Progenitor cell of endocrine pancreas (in vitro differentiated cells): ENCODE measurements around the gene UGT1A3. TPM values are rescaled to one million over a fixed set of nuclear protein-coding genes. Genes with fewer than 3 reads are reported as not detected.

ENCODE experiments used
- DNase-seq: peaks from one replicate; pipeline ENCODE4 v3.0.0; 2021; ENCODE audit warnings: low spot score; ENCODE audit not compliant: unreplicated experiment
- H3K27ac Mint-ChIP-seq: 2 replicates; pipeline ENCODE4 v1.8.0; 2021; ENCODE audit warnings: mild to moderate bottlenecking, moderate library complexity, mixed read lengths
- H3K27me3 Mint-ChIP-seq: 2 replicates; pipeline ENCODE4 v1.8.0; 2021; ENCODE audit warnings: mixed read lengths
- H3K36me3 Mint-ChIP-seq: 2 replicates; pipeline ENCODE4 v1.8.0; 2022; ENCODE audit warnings: mixed read lengths; ENCODE audit not compliant: insufficient read depth
- H3K4me1 Mint-ChIP-seq: 2 replicates; pipeline ENCODE4 v1.8.0; 2021; ENCODE audit warnings: low read depth, mixed read lengths
- H3K4me3 Mint-ChIP-seq: 2 replicates; pipeline ENCODE4 v1.8.0; 2021; ENCODE audit warnings: low read depth, mild to moderate bottlenecking, moderate library complexity, mixed read lengths
- H3K9me3 Mint-ChIP-seq: 2 replicates; pipeline ENCODE4 v1.8.0; 2021; ENCODE audit warnings: low read depth, mixed read lengths
- CTCF ChIP-seq: fragments of 200-600 bp; sonication (generic); IDR thresholded peaks from one replicate; pipeline ENCODE4 v1.5.0; 2021; ENCODE audit warnings: antibody characterized with exemption, mild to moderate bottlenecking; ENCODE audit not compliant: unreplicated experiment
- total RNA-seq: library from RNA; stranded (reverse); gene quantifications from 2 replicates; pipeline ENCODE4 v1.2.1, GENCODE V29; 2021

UGT1A3 gene
- total RNA-seq, 1 donor from 2014 or later: not detected

- H3K27ac Mint-ChIP-seq: no peak overlapping the region
- H3K9me3 Mint-ChIP-seq: peaks cover 3% of the 10 kb centered on the region
- H3K36me3 Mint-ChIP-seq: no peaks in the 10 kb centered on the region
- DNase-seq: no peak
- no peak overlapping the region for H3K4me3 Mint-ChIP-seq
- no peak for TF ChIP-seq CTCF
- H3K4me1 Mint-ChIP-seq: peaks cover 9% of the 10 kb centered on the region
- H3K27me3 Mint-ChIP-seq: no peaks in the 10 kb centered on the region
Observed at GRCh38 chr2:233707940-233708644, 20.8 kb upstream of the UGT1A3 start.

- no peak for TF ChIP-seq CTCF
- Mint-ChIP-seq H3K36me3 (no peaks in the 10 kb centered on the region), H3K27ac (no peak overlapping the region), H3K27me3 (peaks cover 2% of the 10 kb centered on the region), H3K9me3 (no peaks in the 10 kb centered on the region), H3K4me1 (peaks cover 9% of the 10 kb centered on the region), H3K4me3 (no peak overlapping the region)
- no peak for DNase-seq
Observed at GRCh38 chr2:233708942-233709341, 19.9 kb upstream of the UGT1A3 start.

GRCh38 chr2:233711312-233712008, 17.4 kb upstream of the UGT1A3 start:
- Mint-ChIP-seq H3K9me3 (no peaks in the 10 kb centered on the region), H3K36me3 (no peaks in the 10 kb centered on the region), H3K4me1 (peaks cover 9% of the 10 kb centered on the region), H3K27me3 (peaks cover 5% of the 10 kb centered on the region), H3K27ac (no peak overlapping the region), H3K4me3 (no peak overlapping the region)
- TF ChIP-seq CTCF: peak; percentile 94
- DNase-seq: peak; percentile 71

GRCh38 chr2:233712611-233713261, 16.1 kb upstream of the UGT1A3 start, which contains the start of gene UGT1A5:
TSS of gene UGT1A5 (plus strand) at chr2:233712907. CDS start at chr2:233712992, 85 bp downstream.
- DNase-seq: no peak
- Mint-ChIP-seq H3K9me3 (no peaks in the 10 kb centered on the region), H3K36me3 (no peaks in the 10 kb centered on the region), H3K27ac (no peak within 1 kb of the TSS), H3K4me3 (no peak within 1 kb of the TSS), H3K4me1 (peaks cover 9% of the 10 kb centered on the region), H3K27me3 (peaks cover 5% of the 10 kb centered on the region)
- no peak for TF ChIP-seq CTCF

- Mint-ChIP-seq H3K36me3 (no peaks in the 10 kb centered on the region), H3K27me3 (peaks cover 5% of the 10 kb centered on the region)
Observed at GRCh38 chr2:233713262-233713615, 15.6 kb upstream of the UGT1A3 start.

More at GRCh38 chr2:233713262-233713615, 15.6 kb upstream of the UGT1A3 start:
- no peak overlapping the region for H3K27ac Mint-ChIP-seq
- DNase-seq: no peak
- H3K4me1 Mint-ChIP-seq: peaks cover 10% of the 10 kb centered on the region
- no peak overlapping the region for H3K4me3 Mint-ChIP-seq
- H3K9me3 Mint-ChIP-seq: peaks cover under 1% of the 10 kb centered on the region
- TF ChIP-seq CTCF: no peak
